T47D (cell line): Measurements from ENCODE around the gene HLA-DRB1.
"Not testable (repeated sequence)": the region's sequence is repeated elsewhere in the genome, so short reads cannot be mapped to it uniquely, and the experiment has no call there.

Experiments
- DNase-seq, 2 experiments: peaks; one replicate each; pipeline versions ENCODE4 v3.0.0 to v3.0.0-alpha.2; 2011 to 2012; ENCODE audit warnings: low read depth in 1 of 2, low spot score in 1 of 2
- JUND ChIP-seq: IDR thresholded peaks from 2 replicates; pipeline ENCODE4 v1.6.1; 2012; ENCODE audit warnings: low read depth
- in situ Hi-C: cut with HindIII; loops from 2 replicates; pipeline ENCODE4 v1.10.0; 2016; ENCODE audit warnings: low sequenced_read_pairs, low pct_unique_long_range_greater_than_20kb

HLA-DRB1 gene

GRCh38 chr6:32568561-32568960 is 21.1 kb downstream of the HLA-DRB1 start:
- no peak for DNase-seq
- TF ChIP-seq JUND: no peak
- in situ Hi-C loops: no loop called here

DNA sequence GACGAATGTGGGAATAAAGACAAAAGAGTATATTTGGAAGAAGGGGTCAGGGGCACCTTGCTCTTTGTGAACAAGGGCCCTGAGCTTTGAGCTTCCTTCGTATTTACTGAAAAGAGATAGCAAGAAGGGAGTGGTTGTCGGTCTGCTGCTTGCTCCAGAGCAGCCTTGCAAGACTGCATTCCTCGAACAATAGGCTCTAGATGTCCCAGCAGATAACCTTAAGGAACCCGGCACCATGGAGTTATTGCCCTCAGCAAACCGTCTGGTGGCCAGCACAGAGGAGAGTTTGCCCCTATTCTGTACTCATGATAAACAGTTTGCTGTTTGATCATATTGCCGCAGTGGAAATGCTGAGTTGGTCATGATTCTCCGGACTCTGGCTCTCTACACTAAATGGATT is 22.7 kb downstream of the HLA-DRB1 start:
- in situ Hi-C loops: no loop called here
- peak in 1 of 2 experiments; percentile 28 for DNase-seq
- TF ChIP-seq JUND: no peak

DNA sequence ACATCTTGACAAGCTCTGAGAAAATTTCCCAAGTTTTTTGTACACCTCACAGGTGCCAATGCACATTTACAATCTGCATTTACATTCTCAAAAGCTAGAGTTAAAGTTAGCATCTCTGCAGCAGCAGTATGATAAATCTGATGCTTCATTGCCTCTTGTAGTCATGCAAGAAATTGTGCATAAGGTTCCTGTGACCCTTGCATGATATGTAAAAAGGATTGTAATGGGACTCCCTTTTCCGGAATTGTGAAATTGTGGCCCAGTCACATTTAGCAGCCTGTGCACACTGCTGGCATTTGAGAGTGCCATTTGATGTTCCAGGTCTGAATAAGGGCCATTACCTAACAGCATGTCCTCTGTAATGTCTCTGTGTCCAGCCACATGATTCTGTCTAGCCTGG is 24.1 kb downstream of the HLA-DRB1 start:
- no peak for DNase-seq
- in situ Hi-C loops: no loop called here

DNA sequence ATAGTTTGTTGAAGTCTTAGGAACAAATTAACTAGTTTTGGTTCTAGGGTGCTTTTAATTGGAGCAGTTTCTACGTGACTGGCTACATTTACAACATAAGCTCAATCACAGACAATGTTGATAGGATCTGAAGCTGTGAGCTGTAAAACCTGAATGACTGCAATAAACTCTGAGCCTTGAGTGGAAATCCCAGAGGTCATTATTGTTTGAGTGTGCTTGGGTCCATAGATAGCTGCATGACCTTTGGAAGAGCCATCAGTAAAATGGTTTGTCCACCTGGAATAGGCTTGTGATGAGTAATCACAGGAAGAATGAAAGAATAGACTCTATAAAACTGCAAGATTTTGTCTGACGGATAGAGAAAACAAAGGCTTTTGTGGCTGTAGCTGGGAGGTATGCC is 26.7 kb downstream of the HLA-DRB1 start:
- DNase-seq: no peak
- in situ Hi-C loops: no loop called here

More for the DNA sequence above, 24.1 kb downstream of the HLA-DRB1 start:
- TF ChIP-seq JUND: no peak

DNA sequence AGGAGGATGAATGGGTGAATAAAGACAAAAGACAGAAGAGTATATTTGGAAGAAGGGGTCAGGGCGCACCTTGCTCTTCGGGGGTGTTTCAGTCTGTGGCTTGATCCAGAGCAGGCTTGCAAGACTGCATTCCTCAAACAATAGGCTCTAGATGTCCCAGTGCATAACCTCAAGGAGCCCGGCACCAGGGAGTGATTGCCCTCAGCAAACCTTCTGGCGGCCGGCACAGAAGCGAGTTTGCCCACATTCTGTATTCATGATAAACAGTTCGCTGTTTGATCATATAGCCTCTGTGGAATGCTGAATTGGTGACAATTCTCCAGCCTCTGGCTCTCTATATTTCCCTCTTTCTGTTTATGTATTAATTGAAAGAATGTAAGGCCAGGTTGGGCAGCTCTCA is 29.9 kb downstream of the HLA-DRB1 start:
- DNase-seq: no peak
- no peak for TF ChIP-seq JUND
- in situ Hi-C loops: no loop called here

More for the DNA sequence above, 26.7 kb downstream of the HLA-DRB1 start:
- TF ChIP-seq JUND: no peak

- in situ Hi-C loops: no loop called here
- no peak for TF ChIP-seq JUND
- peak in 1 of 2 experiments; percentile 72 for DNase-seq
These were observed 31.1 kb downstream of the HLA-DRB1 start for GRCh38 chr6:32558426-32559057.

- no peak for DNase-seq
- in situ Hi-C loops: no loop called here
These were observed 35.3 kb downstream of the HLA-DRB1 start for GRCh38 chr6:32554116-32554965.

DNA sequence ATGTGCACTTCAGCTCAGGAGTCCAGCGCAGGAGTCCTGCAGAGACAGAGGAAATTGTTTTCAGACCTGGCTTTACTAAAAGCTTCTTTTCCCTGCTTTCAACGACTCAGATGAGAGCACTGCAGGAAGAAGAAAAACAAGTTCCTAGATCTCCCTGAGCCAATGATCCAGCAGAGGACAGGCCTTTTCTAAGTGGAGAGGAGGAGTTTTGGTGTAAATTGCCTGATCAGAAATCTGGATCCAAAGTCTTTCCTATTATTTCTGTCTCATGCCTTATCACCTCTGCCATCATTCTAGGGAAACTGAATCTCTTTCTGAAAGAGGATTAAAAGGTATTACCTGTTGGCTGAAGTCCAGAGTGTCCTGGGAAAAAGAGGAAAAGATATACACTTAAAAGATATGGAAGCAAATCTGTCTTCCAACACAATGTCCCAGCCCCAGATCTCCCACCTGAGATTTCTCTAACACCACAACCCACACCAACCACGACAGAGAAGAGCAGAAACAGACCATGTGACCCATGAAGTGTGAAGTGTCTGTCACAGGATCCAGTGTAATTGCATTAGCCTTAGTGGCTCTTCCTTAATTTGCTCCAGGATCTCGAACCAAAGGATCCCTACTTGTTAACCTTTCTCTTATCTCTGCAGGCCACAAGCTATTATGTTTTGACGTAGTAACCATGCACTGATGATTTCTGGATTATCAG is 36.5 kb downstream of the HLA-DRB1 start:
- in situ Hi-C loops: no loop called here
- no peak for TF ChIP-seq JUND
- peak in 1 of 2 experiments; percentile 29 for DNase-seq

More at GRCh38 chr6:32554116-32554965, 35.3 kb downstream of the HLA-DRB1 start:
- TF ChIP-seq JUND: no peak

DNA sequence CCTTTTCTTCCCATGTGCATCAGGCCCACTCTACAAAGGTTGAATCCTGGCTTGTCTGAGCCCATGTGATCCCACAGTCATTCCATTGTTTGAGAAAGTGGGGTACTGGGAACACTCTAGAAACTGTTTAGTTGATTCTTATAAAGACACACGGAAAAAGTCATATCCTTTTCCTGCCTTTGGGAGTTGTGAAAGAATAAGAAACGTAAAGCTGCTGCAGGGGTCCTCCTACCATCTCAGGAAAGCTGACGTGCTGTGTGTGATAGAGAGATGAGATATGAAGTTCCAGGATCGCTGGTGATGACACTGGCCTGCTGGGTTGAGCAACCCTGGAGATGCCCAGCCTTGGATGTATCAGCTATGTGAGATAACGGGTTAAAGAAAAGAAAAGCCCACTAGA is 38.2 kb downstream of the HLA-DRB1 start:
- DNase-seq: no peak
- TF ChIP-seq JUND: no peak
- in situ Hi-C loops: no loop called here

GRCh38 chr6:32539839-32540238 is 49.8 kb downstream of the HLA-DRB1 start:
- no peak for DNase-seq
- no peak for TF ChIP-seq JUND
- in situ Hi-C loops: no loop called here

GRCh38 chr6:32530431-32530793 is 59.2 kb downstream of the HLA-DRB1 start:
- in situ Hi-C loops, DNase-seq: not testable (repeated sequence)

- in situ Hi-C loops: no loop called here
- no peak for TF ChIP-seq JUND
- DNase-seq: peak in 1 of 2 experiments; percentile 35
These were observed 59.8 kb downstream of the HLA-DRB1 start, which contains the start of gene HLA-DRB5 for GRCh38 chr6:32529697-32530430. Gene HLA-DRB5 (minus strand): TSS chr6:32530287. CDS start chr6:32530224, 63 bp downstream.
